MV-4-11 (cell line): ENCODE data around the gene HYDIN.
"Not testable (repeated sequence)": the region's sequence is repeated elsewhere in the genome, so short reads cannot be mapped to it uniquely, and the experiment has no call there.

Source experiments
- DNase-seq: peaks from one replicate; lab custom pipeline; 2025; lab: John Stamatoyannopoulos, UW

HYDIN gene

GRCh38 chr16:71225145-71225544, 5.4 kb downstream of the HYDIN start:
- no peak for DNase-seq

- DNase-seq, result no peak
Measured at GRCh38 chr16:71218306-71218963, 12.1 kb downstream of the HYDIN start.

- DNase-seq, result no peak
Measured at GRCh38 chr16:71217506-71217905, 13.0 kb downstream of the HYDIN start.

GRCh38 chr16:71216714-71217113, 13.8 kb downstream of the HYDIN start:
- DNase-seq, result no peak

GRCh38 chr16:71214746-71215381, 15.7 kb downstream of the HYDIN start:
- no peak for DNase-seq

- no peak for DNase-seq
Measured at GRCh38 chr16:71205482-71206131, 24.9 kb downstream of the HYDIN start.

- DNase-seq, result no peak
Measured at GRCh38 chr16:71203631-71204030, 26.9 kb downstream of the HYDIN start.

GRCh38 chr16:71201556-71201955, 29.0 kb downstream of the HYDIN start:
- DNase-seq, result no peak

- no peak for DNase-seq
Measured at GRCh38 chr16:71201054-71201453, 29.5 kb downstream of the HYDIN start.

GRCh38 chr16:71198408-71198807, 32.1 kb downstream of the HYDIN start:
- DNase-seq, result no peak

- DNase-seq, result no peak
Measured at GRCh38 chr16:71192387-71192786, 38.1 kb downstream of the HYDIN start.

- DNase-seq, result no peak
Measured at GRCh38 chr16:71188956-71189712, 41.4 kb downstream of the HYDIN start.

GRCh38 chr16:71185347-71185746, 45.2 kb downstream of the HYDIN start:
- DNase-seq, result no peak

GRCh38 chr16:71179569-71179968, 51.0 kb downstream of the HYDIN start:
- DNase-seq, result no peak

GRCh38 chr16:71172481-71173207, 57.9 kb downstream of the HYDIN start:
- DNase-seq, result no peak

- DNase-seq, result not testable (repeated sequence)
Measured at GRCh38 chr16:71161007-71161406, 69.5 kb downstream of the HYDIN start.

GRCh38 chr16:71157278-71157677, 73.2 kb downstream of the HYDIN start:
- DNase-seq, result not testable (repeated sequence)

GRCh38 chr16:71153329-71153728, 77.2 kb downstream of the HYDIN start:
- not testable (repeated sequence) for DNase-seq

- DNase-seq, result not testable (repeated sequence)
Measured at GRCh38 chr16:71151654-71152053, 78.9 kb downstream of the HYDIN start.

GRCh38 chr16:71143246-71143645, 87.3 kb downstream of the HYDIN start:
- DNase-seq, result not testable (repeated sequence)

GRCh38 chr16:71110565-71110964, 120.0 kb downstream of the HYDIN start:
- DNase-seq, result not testable (repeated sequence)
